ENCODE results near the gene MPPED1. TPM values are rescaled to one million over a fixed set of nuclear protein-coding genes. Genes with fewer than 3 reads are reported as not detected.

MPPED1 gene
- total and polyA plus RNA-seq, 5 donors from 2014 or later, result not detected

DNA sequence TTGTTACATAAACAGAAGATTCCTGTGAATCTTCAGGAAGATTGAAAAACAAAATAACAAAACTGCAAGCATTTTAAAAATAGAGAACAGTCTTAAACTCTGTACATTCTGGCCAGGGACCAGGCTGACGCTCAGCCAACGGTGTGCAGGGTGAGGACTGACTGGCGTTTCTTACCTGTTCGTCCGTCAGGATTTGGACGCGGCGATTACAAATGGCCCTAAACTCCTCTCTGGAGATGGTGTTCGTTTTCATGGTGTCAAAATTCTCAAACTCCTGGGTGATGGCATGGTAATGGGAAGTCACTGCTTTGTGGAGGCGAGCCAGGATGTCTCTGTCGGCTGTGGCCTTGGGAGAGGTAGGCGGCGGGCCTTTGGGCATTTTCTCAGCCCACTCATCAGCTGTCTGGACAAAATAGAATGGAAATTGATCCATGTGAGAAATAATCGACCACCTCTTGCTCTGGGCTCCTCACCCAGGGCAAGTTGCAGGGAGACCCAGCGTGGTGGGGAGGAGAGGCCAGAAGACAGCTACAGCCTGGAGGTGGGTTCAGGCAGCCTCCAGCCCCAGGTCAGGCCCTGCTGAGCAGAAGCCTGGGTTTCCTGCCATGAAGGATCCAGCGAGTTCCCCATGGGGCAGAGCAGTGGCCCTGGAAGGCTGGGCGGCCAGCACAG lies 143.0 kb downstream of the MPPED1 start:
- ATAC-seq (ENCODE audit: low read depth in 2 of 2), result no peak
- H3K27me3 ChIP-seq (ENCODE audit: control insufficient read depth, insufficient read depth, low read length), result peaks cover 2% of the 10 kb centered on the region
- H3K27ac ChIP-seq (ENCODE audit: insufficient read depth, low read length, poor library complexity, severe bottlenecking), result no peak overlapping the region
- H3K36me3 ChIP-seq (ENCODE audit: control insufficient read depth, insufficient read depth, low read length), result no peaks in the 10 kb centered on the region
- Mint-ChIP-seq H3K36me3 (no peaks in the 10 kb centered on the region), H3K4me3 (no peak overlapping the region), H3K4me1 (no peaks in the 10 kb centered on the region), H3K27me3 (peaks cover 16% of the 10 kb centered on the region), H3K9me3 (peaks cover 0 to 6% (median 1%) of the 10 kb centered on the region in 7 donors), H3K27ac (peak overlapping the region in 1 of 3 donors; percentile 48)
- H3K9me3 ChIP-seq (ENCODE audit: control insufficient read depth in 2 of 2, low read length in 2 of 2), result no peaks in the 10 kb centered on the region
- no peak overlapping the region for H3K4me3 ChIP-seq (ENCODE audit: low read depth, low read length)
- no peaks in the 10 kb centered on the region for H3K4me1 ChIP-seq (ENCODE audit: control insufficient read depth, insufficient read depth, low read length, poor library complexity, severe bottlenecking)
- no peak for DNase-seq

DNA sequence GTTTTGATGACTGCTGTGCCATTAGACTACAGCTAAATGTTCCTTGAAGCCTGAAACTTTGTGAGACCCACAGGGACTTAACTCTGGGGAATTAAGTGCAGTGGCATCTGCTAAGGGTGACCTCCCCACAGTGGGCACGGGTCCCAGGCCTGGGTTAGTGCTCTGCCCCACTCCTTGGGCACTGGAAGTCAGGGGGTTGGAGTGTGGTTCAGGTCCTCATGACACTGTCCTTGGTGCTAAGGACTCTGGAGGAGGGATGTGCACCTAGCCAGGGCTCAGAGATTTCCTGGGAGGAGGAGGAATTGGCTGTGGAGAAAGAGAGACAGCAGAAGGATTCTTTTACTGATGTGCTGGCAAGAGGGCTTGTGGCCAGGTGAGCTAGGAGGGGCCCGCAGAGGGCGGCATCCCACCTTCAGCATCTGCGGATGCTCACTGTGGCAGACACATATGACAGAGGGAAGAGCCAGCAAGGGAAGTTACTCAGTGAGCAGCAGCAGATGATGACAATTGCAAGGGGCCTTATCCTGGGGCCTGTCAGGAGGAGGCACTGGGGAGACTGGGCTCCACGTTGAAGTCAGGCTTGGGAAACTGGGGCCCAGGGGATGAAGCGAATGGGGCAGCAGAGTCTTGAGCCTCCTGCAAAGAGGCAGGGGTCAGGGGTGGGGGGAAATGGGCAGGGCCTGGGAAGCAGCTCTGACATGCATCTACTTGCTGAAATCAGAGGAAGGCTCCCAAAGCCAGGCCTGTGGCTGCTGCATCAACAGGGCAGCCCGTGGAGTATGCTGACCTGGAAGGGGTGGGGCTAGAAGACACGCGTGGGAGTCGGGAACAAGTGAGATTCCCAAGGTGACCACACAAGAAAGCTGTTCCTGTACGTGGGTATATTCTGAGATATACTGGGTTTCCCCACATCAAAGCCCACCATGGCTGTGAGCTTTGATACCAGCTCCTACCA lies 144.0 kb downstream of the MPPED1 start:
- no peaks in the 10 kb centered on the region for H3K36me3 Mint-ChIP-seq
- H3K27me3 Mint-ChIP-seq, result peaks cover 13% of the 10 kb centered on the region
- H3K9me3 Mint-ChIP-seq, result peaks cover 0 to 6% (median under 1%) of the 10 kb centered on the region in 7 donors
- H3K27ac Mint-ChIP-seq, result no peak overlapping the region
- ATAC-seq (ENCODE audit: low read depth in 2 of 2) (no peak), DNase-seq (no peak)
- Histone ChIP-seq H3K27me3 (ENCODE audit: control insufficient read depth, insufficient read depth, low read length) (peaks cover 2% of the 10 kb centered on the region), H3K27ac (ENCODE audit: insufficient read depth, low read length, poor library complexity, severe bottlenecking) (no peak overlapping the region), H3K4me3 (ENCODE audit: low read depth, low read length) (no peak overlapping the region), H3K9me3 (ENCODE audit: control insufficient read depth in 2 of 2, low read length in 2 of 2) (no peaks in the 10 kb centered on the region), H3K4me1 (ENCODE audit: control insufficient read depth, insufficient read depth, low read length, poor library complexity, severe bottlenecking) (no peaks in the 10 kb centered on the region), H3K36me3 (ENCODE audit: control insufficient read depth, insufficient read depth, low read length) (no peaks in the 10 kb centered on the region)
- no peaks in the 10 kb centered on the region for H3K4me1 Mint-ChIP-seq
- H3K4me3 Mint-ChIP-seq, result no peak overlapping the region

Other genes starting within 250 kb of the MPPED1 start
- 14.1 TPM for gene TTLL12, start 224.9 kb upstream of the MPPED1 start, total RNA-seq
- gene TTLL12, start 224.9 kb upstream of the MPPED1 start, polyA plus RNA-seq, result 10 to 100 TPM; 20.8 to 23.7 (median 21.8) TPM
- 0.74 TPM for gene SCUBE1, start 68.6 kb upstream of the MPPED1 start, total RNA-seq
- not detected for gene SCUBE1, start 68.6 kb upstream of the MPPED1 start, polyA plus RNA-seq

All from CD4-positive, CD25-positive, alpha-beta regulatory T cell (primary cell).